Astrocyte of the spinal cord (primary cell): Measurements from ENCODE around the gene ZFP82.

Source experiments
- DNase-seq: peaks from one replicate; pipeline ENCODE4 v3.0.0; 2011; ENCODE audit warnings: low read depth, low spot score
- H3K4me3 ChIP-seq: 2 replicates; pipeline ENCODE4 v1.5.1; 2011; ENCODE audit warnings: low read depth, mild to moderate bottlenecking, low read length, moderate library complexity
- CTCF ChIP-seq: IDR thresholded peaks from 2 replicates; pipeline ENCODE4 v1.5.1; 2012; ENCODE audit warnings: low read depth, mild to moderate bottlenecking, low read length, inconsistent platforms
- in situ Hi-C: cut with HindIII; loops from 2 replicates; pipeline ENCODE4 v1.10.0; 2017; ENCODE audit warnings: low sequenced_read_pairs

The ZFP82 gene

DNA sequence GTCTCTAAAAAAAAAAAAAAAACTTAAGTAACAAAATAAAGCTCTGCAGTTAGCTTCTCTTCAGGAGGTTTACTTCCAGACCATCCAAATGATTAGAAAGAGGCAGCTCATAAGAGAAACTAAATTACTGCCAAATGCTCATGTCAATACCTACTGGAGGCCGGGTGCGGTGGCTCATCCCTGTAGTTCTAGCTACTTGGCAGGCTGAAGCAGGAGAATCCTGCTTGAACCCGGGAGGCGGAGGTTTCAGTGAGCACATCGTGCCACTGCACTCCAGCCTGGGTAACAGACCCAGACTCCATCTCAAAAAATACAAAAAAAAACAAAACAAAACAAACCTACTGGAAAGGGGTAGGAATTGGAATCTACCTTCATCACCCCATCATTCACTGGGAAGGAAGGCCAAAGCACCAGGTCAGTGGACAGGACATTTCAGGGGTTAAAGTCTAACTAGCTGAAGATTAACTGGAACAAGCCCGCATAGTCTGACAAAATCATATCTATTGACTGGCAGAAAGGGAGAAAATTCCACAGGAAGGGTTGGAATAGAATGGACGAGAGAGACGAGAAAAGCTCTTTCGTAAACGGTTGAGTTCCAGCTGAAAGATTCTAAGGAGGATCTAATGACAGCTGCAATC, 40.8 kb downstream of the ZFP82 start:
- no peak for TF ChIP-seq CTCF
- H3K4me3 ChIP-seq, result peak overlapping the region; percentile 88
- in situ Hi-C loops, result no loop called here
- no peak for DNase-seq

GRCh38 chr19:36373638-36374156, 44.7 kb downstream of the ZFP82 start:
- no peak overlapping the region for H3K4me3 ChIP-seq
- no peak for TF ChIP-seq CTCF
- no peak for DNase-seq
- in situ Hi-C loops, result no loop called here

- in situ Hi-C loops, result no loop called here
- DNase-seq, result no peak
- no peak overlapping the region for H3K4me3 ChIP-seq
- TF ChIP-seq CTCF, result no peak
Measured at GRCh38 chr19:36371886-36372285, 46.6 kb downstream of the ZFP82 start.

DNA sequence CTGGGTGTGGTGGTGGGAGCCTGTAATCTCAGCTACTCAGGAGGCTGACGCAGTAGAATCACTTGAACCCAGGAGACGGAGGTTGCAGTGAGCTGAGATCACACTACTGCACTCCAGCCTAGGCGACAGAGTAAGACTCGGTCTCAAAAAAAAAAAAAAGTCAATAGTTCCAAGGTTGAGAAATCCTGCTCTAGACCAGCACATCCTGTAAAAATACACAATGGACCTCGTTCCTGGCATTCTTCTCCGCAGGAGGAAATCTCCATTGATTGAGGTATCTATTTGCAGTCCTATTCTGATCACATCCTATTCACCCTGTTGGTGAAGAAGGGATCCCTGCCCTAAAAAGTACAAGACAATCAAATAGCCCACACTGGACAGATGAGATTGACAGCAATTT, 54.6 kb downstream of the ZFP82 start:
- in situ Hi-C loops, result no loop called here
- DNase-seq, result no peak
- no peak overlapping the region for H3K4me3 ChIP-seq
- TF ChIP-seq CTCF, result no peak
